HFFc6 (cell line): ENCODE data around the gene ZNF845. TPM values are rescaled to one million over a fixed set of nuclear protein-coding genes. Genes with fewer than 3 reads are reported as not detected.

Experiments
- DNase-seq: peaks from one replicate; pipeline ENCODE4 v3.0.0-alpha.2; 2018
- H3K27ac Mint-ChIP-seq: 2 replicates; pipeline ENCODE4 v1.8.0; 2020; ENCODE audit warnings: mild to moderate bottlenecking, mixed read lengths
- H3K27me3 Mint-ChIP-seq: 2 replicates; pipeline ENCODE4 v1.8.0; 2021; ENCODE audit warnings: mild to moderate bottlenecking, moderate library complexity, mixed read lengths; ENCODE audit not compliant: insufficient read depth
- H3K36me3 Mint-ChIP-seq: 2 replicates; pipeline ENCODE4 v1.8.0; 2021; ENCODE audit warnings: low read depth, mixed read lengths
- H3K4me1 Mint-ChIP-seq: 2 replicates; pipeline ENCODE4 v1.8.0; 2020; ENCODE audit warnings: low read depth, mixed read lengths
- H3K4me3 Mint-ChIP-seq: 2 replicates; pipeline ENCODE4 v1.8.0; 2020; ENCODE audit warnings: mild to moderate bottlenecking, moderate library complexity, mixed read lengths
- H3K9me3 Mint-ChIP-seq: 2 replicates; pipeline ENCODE4 v1.8.0; 2020; ENCODE audit warnings: mild to moderate bottlenecking, mixed read lengths
- CTCF ChIP-seq: fragments of 200-600 bp; sonication (generic); IDR thresholded peaks from 2 replicates; pipeline ENCODE4 v1.5.0; 2021; ENCODE audit warnings: antibody characterized with exemption, mild to moderate bottlenecking
- total RNA-seq, 6 experiments: library from RNA; stranded (reverse); fragmentation: NEBNext Ultra II Directional; extraction: Animal tissue kit (Norgen Biotek cat#: 25700); gene quantifications; 2 replicates in 1 of 6; 3 replicates in 5 of 6; pipeline ENCODE4 v1.2.3, GENCODE V29; 2021

ZNF845 gene
- total RNA-seq, 6 experiments from 2014 or later = 4.0 to 4.5 (median 4.2) TPM

GRCh38 chr19:53372196-53372595, 38.6 kb downstream of the ZNF845 start:
- peaks cover 10% of the 10 kb centered on the region for H3K9me3 Mint-ChIP-seq
- no peaks in the 10 kb centered on the region; the same call in 1 of the 2 replicates for H3K27me3 Mint-ChIP-seq
- peaks cover 37% of the 10 kb centered on the region for H3K36me3 Mint-ChIP-seq
- DNase-seq = no peak
- no peak for TF ChIP-seq CTCF
- no peak overlapping the region for H3K4me3 Mint-ChIP-seq
- no peak overlapping the region for H3K27ac Mint-ChIP-seq
- H3K4me1 Mint-ChIP-seq = no peaks in the 10 kb centered on the region

- no peak overlapping the region for H3K4me3 Mint-ChIP-seq
- TF ChIP-seq CTCF = no peak
- peaks cover 30% of the 10 kb centered on the region for H3K9me3 Mint-ChIP-seq
- H3K27me3 Mint-ChIP-seq = no peaks in the 10 kb centered on the region; the same call in 1 of the 2 replicates
- no peak for DNase-seq
- no peak overlapping the region for H3K27ac Mint-ChIP-seq
- peaks cover 57% of the 10 kb centered on the region for H3K36me3 Mint-ChIP-seq
- H3K4me1 Mint-ChIP-seq = no peaks in the 10 kb centered on the region
These were observed 40.7 kb downstream of the ZNF845 start for GRCh38 chr19:53374288-53374687.

GRCh38 chr19:53374743-53375142, 41.2 kb downstream of the ZNF845 start:
- Mint-ChIP-seq H3K4me1 (no peaks in the 10 kb centered on the region), H3K27ac (no peak overlapping the region), H3K4me3 (no peak overlapping the region), H3K9me3 (peaks cover 30% of the 10 kb centered on the region), H3K27me3 (no peaks in the 10 kb centered on the region; the same call in 1 of the 2 replicates), H3K36me3 (peaks cover 60% of the 10 kb centered on the region)
- no peak for TF ChIP-seq CTCF
- no peak for DNase-seq

GRCh38 chr19:53381376-53381775, 47.8 kb downstream of the ZNF845 start:
- no peaks in the 10 kb centered on the region for H3K4me1 Mint-ChIP-seq
- no peak for TF ChIP-seq CTCF
- H3K27me3 Mint-ChIP-seq = no peaks in the 10 kb centered on the region
- no peak for DNase-seq
- no peak overlapping the region for H3K27ac Mint-ChIP-seq
- H3K36me3 Mint-ChIP-seq = peaks cover 89% of the 10 kb centered on the region
- H3K9me3 Mint-ChIP-seq = peaks cover 86% of the 10 kb centered on the region
- H3K4me3 Mint-ChIP-seq = no peak overlapping the region

GRCh38 chr19:53388168-53388567, 54.6 kb downstream of the ZNF845 start:
- Mint-ChIP-seq H3K9me3 (peaks cover 74% of the 10 kb centered on the region), H3K27me3 (peaks cover 2% of the 10 kb centered on the region; the same call in 1 of the 2 replicates), H3K36me3 (peaks cover 61% of the 10 kb centered on the region), H3K4me1 (peaks cover 6% of the 10 kb centered on the region), H3K27ac (no peak overlapping the region), H3K4me3 (no peak overlapping the region)
- TF ChIP-seq CTCF = no peak
- no peak for DNase-seq

- Mint-ChIP-seq H3K9me3 (peaks cover 66% of the 10 kb centered on the region), H3K27me3 (peaks cover 2% of the 10 kb centered on the region; the same call in 1 of the 2 replicates), H3K4me3 (no peak overlapping the region), H3K27ac (no peak overlapping the region), H3K36me3 (peaks cover 53% of the 10 kb centered on the region), H3K4me1 (peaks cover 11% of the 10 kb centered on the region)
- TF ChIP-seq CTCF = no peak
- DNase-seq = no peak
These were observed 55.4 kb downstream of the ZNF845 start for GRCh38 chr19:53388904-53389303.
